Head of caudate nucleus (tissue), 42 donors: ENCODE data around the gene EFCAB13.

Source experiments
- DNase-seq, 42 donors: peaks; one replicate each; pipeline versions ENCODE4 v3.0.0 to v3.0.0-alpha.2; 2020 to 2021; ENCODE audit warnings: mixed read lengths in 7 of 42
- intact Hi-C: fragments of 100-400 bp; cut with DNase I; formaldehyde crosslinking; loops from one replicate; pipeline ENCODE4 v1.15.0; 2022

The EFCAB13 gene

DNA sequence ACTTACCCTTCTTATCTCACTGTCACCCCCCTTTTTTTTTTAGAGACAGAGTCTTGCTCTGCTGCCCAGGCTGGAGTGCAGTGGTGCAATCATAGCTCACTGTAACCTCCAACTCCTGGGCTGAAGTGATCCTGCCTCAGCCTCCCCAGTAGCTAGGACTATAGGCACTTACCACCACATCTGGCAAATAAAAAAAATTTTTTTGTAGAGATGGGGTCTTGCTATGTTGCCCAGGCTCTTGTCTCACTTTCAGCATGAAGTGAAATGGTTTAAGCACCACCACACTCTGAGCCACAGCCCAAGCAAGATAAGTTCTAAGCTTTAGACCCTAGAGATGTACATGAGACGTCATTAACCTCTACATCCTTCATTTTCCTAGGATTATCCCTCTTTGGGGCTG lies 34.5 kb upstream of the EFCAB13 start:
- no peak for DNase-seq
- intact Hi-C loops: no loop called here

DNA sequence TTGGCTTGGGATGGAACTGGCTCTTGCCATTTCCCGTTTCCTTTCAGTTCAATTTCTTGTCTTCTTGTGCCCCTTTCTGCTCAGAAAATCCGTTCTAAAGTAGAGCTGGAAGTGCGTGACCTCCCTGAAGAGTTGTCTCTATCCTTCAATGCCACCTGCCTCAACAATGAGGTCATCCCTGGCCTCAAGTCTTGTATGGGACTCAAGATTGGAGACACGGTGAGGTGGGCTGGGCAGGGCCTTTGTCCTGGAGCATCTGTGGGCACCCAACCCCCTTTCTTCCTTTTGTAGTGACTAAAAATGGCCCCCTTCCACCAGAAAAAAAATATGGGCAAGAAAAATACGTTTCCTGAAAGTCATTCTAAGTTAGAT lies 32.9 kb upstream of the EFCAB13 start:
- no peak for DNase-seq
- intact Hi-C loops: no loop called here

DNA sequence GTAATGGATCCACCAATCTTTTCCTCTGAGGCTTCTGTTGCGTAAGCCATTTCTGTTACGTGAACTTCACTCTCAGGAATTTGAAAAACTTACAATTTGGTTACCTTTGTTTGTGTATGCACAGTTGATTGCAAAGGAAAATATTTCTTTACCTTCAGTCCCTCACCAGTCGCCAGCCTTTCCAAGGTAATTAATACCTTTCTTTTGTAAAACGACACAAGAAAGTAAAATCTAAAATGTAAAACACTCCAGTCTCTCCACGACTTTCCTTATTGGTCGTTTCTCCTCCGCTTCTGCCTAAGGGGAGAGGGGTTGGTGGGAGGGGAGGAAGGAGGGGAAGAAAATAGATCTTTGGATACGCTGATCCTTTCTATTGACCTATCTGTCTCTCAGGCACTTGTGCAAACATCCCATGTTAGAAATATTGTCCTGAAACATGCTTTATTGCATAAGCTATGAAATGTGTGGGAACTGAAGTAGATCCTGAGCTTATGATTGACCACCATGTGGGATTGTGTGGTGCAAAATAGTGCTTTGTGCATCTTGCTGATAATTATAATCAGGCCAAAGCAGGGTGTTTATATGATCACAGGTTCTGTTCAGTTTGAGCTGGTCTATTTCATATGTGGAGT lies 32.4 kb upstream of the EFCAB13 start:
- DNase-seq: no peak
- intact Hi-C loops: no loop called here

GRCh38 chr17:47292206-47292605 lies 31.5 kb upstream of the EFCAB13 start:
- intact Hi-C loops: no loop called here
- no peak for DNase-seq

- intact Hi-C loops: no loop called here
- peak; percentile 27 to 84 (median 64) for DNase-seq
These were observed 28.5 kb upstream of the EFCAB13 start for GRCh38 chr17:47295037-47295873.

DNA sequence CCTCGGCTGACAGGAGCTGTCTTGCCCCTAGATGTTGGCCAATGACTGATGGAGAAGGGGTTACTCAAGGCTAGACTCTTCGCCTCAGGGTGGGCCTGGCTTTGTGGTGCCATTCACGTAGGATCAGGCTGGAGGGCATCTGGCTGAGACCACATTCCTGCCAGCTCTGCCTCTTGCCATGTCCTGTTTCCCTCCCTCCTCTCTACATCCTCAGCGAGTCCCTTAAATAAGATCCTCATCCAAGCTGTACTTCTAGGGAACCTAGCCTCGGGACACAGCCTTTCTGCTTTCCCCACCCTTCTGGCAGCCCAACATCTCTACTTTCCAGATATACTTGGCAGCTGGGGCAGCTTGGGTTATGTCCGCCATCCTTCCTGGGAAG lies 27.9 kb upstream of the EFCAB13 start:
- intact Hi-C loops: no loop called here
- peak in 1 of 42 donors; percentile 8 for DNase-seq

DNA sequence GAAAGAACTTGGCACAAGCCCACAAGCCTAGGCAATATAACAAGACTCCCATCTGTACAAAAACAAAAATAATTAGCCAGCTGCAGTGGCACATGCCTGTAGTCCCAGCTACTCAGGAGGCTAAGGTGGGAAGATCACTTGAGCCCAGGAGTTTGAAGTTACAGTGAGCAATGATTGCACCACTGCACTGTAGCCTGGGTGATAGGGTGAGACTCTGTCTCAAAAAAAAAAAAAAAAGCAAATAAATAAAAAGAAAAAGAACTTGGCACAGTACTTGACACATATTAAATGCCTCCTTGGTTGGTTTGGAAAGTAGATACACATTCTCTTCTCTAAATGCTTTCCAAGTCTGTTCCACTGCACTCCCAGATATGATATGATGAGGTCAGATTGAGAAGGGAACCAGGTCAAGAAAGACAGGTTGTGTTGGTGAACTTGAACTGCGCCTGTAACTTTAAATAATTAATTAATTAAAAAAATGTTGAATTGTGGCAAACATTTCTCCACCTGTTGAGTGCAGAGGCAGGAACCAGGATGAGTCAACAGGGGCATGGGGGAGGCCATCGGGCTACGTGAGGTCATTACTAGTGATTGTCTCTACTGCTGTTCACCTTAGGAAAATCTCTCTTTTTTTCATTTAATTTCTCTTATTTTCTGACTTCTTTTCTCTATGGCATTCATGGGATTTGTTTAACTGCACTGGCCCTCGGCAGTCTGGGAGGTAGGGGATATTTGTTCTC lies 25.9 kb upstream of the EFCAB13 start:
- intact Hi-C loops: no loop called here

DNA sequence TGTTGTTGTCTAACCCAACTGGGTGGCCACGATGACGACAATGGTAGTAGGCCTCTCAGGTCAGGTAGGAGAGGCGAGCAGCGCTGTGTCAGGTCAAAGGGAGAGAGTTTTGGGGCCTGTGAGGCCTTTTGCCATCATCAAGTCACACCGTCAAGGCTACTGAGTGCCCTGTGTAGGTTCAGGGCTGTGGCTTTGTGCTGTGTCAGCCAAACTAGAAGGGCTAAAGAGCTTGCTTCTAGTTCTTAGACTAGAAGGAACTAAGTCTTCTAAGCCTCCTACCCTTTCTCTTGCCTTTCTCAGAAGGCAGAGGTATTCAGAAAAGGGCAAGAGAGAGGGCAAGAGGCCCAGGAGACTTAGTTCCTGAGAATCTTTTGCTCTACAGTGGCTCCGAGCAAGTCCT lies 25.0 kb upstream of the EFCAB13 start:
- no peak for DNase-seq
- intact Hi-C loops: no loop called here

More for the DNA sequence above, 25.9 kb upstream of the EFCAB13 start:
- no peak for DNase-seq

DNA sequence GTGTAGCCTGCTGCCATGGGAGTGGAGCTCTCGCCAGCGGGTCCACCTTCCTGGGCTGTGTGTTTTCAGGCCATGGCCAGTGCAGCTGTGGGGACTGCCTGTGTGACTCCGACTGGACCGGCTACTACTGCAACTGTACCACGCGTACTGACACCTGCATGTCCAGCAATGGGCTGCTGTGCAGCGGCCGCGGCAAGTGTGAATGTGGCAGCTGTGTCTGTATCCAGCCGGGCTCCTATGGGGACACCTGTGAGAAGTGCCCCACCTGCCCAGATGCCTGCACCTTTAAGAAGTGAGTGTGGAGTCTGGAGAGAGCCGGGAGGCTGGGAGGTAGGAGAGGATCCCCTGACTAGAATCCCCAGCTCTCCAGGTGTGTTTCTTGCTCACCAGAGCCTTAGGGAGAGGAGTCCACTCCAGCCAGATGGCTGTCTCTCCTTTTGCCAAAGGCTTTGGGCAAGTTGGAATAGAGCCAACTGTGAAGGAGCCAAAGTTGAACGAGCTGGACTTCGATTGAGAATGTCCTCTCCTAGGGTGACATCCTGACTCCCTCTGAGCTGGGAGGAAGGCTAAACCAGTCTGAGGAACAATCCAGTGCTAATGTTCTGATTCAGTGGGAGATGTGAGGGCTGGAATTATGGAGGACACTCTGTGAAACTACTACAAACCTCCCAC lies 24.4 kb upstream of the EFCAB13 start:
- intact Hi-C loops: no loop called here

GRCh38 chr17:47300718-47301117 lies 23.0 kb upstream of the EFCAB13 start:
- no peak for DNase-seq
- intact Hi-C loops: no loop called here

More for the DNA sequence above, 24.4 kb upstream of the EFCAB13 start:
- no peak for DNase-seq

DNA sequence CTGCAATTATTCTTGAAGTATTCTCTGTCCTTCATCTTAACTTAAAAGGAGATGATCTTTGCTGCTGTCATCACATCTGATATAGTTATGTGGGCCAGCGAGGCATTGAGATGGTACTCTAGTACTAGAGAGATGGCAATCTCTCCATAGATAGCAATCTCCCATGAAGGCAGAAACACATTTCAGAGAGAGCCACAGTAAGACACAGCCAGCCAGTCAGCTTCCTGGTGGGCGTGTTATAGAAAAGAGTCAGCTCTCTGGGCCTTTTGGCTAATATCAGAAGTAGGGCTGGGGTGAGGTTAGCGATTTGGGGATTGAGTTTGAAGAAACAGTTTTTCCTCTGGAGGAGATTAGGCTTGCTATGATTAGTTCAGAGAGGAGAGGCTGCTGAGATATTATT lies 22.6 kb upstream of the EFCAB13 start:
- DNase-seq: no peak

GRCh38 chr17:47301831-47302230 lies 21.9 kb upstream of the EFCAB13 start:
- intact Hi-C loops: no loop called here
- no peak for DNase-seq

More for the DNA sequence above, 22.6 kb upstream of the EFCAB13 start:
- intact Hi-C loops: no loop called here

DNA sequence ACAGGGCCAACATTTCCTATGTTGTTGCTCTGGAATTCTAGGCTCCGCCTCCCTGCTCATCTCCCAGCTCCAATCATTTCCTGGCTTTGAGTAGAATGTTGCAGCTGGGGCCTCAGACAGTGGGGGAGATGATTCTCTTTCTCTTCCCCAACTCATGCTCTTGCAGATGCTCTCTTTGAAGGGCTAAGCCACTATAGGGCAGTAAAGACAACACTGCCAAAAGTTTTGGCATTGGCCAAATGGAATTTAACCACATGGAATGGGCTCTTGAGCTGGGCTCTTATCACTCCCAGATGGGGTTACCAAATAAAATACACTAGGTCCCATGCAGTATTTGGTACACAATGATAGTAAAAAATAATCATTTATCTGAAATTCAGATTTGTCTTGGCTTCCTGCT lies 19.6 kb upstream of the EFCAB13 start:
- no peak for DNase-seq
- intact Hi-C loops: no loop called here

DNA sequence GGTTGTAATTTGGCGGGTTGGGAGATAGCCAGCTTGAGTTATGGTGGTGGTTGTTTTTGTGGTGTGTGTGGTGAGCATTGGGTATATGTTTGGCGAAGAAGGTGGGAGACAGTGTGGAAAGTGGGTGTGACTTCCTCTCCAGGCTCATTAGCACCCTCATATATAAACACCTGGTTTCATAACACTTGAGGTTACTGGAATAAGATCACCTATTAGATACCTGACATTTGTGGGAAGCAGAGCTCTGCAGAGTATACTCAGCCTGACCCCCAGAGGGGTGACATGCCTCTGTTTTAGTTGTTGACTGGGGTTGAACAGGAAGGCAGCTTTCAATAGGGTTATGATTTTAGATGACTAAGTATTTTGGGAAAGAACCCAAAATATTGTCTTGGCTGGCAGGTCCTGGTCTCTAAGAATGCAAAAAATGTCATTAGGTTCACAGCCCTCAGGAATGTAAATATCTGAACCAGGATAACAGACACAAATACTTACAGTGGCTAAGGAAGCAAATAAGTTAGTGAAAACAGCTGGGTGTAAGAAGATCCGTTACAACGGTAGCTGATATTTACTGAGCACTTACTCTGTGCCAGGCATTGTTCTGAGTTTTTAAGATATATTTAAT lies 18.3 kb upstream of the EFCAB13 start:
- no peak for DNase-seq
- intact Hi-C loops: no loop called here

DNA sequence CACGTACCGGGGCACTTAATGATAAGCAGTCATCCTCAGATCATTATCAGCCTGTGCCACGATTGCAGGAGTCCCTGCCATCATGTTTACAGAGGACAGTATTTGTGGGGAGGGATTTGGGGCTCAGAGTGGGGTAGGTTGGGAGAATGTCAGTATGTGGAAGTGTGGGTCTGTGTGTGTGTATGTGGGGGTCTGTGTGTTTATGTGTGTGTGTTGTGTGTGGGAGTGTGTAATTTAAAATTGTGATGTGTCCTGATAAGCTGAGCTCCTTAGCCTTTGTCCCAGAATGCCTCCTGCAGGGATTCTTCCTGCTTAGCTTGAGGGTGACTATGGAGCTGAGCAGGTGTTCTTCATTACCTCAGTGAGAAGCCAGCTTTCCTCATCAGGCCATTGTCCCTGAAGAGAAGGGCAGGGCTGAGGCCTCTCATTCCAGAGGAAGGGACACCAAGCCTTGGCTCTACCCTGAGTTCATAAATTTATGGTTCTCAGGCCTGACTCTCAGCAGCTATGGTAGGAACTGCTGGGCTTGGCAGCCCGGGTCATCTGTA lies 13.5 kb upstream of the EFCAB13 start:
- intact Hi-C loops: no loop called here
- DNase-seq: no peak

DNA sequence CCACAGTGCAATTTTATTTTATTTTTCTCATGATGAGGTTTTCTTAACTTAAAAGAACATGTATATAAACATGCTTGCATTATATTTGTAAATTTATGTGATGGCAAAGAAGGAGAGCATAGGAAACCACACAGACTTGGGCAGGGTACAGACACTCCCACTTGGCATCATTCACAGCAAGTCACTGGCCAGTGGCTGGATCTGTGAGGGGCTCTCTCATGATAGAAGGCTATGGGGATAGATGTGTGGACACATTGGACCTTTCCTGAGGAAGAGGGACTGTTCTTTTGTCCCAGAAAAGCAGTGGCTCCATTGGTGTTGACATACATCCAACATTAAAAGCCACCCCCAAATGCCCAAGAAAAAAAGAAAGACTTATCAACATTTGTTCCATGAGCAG lies 12.3 kb upstream of the EFCAB13 start:
- intact Hi-C loops: no loop called here

DNA sequence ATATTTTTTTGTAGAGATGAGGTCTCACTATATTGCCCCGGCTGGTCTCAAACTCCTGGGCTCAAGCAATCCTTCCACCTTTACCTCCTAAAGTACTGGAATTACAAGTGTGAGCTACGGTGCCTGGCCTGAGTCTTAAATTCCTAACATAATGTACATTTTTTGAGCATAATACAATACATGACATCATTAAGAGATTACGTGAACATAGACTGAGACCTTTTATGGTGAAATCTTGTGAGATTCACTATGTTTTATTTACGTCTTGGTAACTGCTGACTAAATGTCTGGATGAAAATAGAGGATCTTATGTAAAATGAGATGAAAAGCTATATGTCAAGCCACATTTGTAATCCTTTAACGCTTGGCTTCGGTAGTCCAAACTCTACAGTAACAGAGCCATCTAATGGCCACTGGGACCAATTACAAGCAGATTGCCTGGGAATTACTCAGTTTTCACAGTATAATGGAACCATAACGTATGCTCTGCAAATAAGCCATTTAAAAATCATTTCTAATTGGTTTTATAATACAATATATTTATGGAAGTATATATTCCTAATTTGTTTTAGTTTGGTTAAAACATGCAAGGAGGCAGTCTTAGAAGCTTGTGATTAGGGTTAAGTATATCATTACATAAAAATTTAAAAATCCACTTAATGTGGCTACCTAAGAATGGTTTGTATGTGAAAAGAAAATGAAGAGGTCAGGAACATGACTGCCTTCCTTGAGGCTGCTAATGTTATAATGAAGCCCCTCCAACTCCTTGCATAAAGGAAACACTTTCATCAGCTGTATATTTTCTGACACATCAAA lies 8.1 kb upstream of the EFCAB13 start:
- DNase-seq: peak in 26 of 42 donors; percentile 16 to 75 (median 55)
- intact Hi-C loops: loop anchor here (2.0 kb wide), 1 partner anchor 85 kb away; no protein-coding TSS in a partner anchor

More for the DNA sequence above, 12.3 kb upstream of the EFCAB13 start:
- DNase-seq: no peak

DNA sequence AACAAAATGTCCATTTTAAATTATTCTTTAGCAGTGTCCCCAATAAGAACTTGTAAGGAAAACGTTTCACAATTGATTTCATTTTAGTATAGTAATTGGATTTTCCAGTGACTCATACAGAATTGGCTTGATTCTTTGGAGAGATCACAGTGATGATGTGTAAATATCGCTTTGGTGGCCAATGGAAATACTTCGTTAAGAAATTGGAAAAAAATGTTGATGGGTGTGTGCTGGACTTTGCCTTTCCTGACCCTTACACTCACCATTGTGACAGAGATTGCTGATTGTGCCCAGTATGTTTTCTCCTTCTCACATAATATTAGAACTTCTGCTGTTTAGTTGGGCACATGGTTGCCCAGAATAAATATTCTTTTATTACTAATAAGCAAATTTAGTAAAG lies 7.4 kb upstream of the EFCAB13 start:
- no peak for DNase-seq
- intact Hi-C loops: loop anchor here (2.0 kb wide), 1 partner anchor 86 kb away; no protein-coding TSS in a partner anchor
